GM18505 (cell line): ENCODE measurements around the gene PHACTR4.
"Not testable (repeated sequence)": the region's sequence is repeated elsewhere in the genome, so short reads cannot be mapped to it uniquely, and the experiment has no call there.

Experiments used
- ATAC-seq: cut with Tn5 transposase; IDR thresholded peaks from one replicate; pipeline ENCODE4 v1.9.1; 2021; ENCODE audit not compliant: unreplicated experiment
- POLR2A ChIP-seq: IDR thresholded peaks from 4 replicates; pipeline ENCODE4 v1.6.1; 2011; ENCODE audit warnings: borderline replicate concordance; ENCODE audit not compliant: insufficient read depth, insufficient read length; ENCODE audit errors: extremely low read depth

PHACTR4 gene

GRCh38 chr1:28428990-28429520 is 59.5 kb downstream of the PHACTR4 start:
- TF ChIP-seq POLR2A = no peak

DNA sequence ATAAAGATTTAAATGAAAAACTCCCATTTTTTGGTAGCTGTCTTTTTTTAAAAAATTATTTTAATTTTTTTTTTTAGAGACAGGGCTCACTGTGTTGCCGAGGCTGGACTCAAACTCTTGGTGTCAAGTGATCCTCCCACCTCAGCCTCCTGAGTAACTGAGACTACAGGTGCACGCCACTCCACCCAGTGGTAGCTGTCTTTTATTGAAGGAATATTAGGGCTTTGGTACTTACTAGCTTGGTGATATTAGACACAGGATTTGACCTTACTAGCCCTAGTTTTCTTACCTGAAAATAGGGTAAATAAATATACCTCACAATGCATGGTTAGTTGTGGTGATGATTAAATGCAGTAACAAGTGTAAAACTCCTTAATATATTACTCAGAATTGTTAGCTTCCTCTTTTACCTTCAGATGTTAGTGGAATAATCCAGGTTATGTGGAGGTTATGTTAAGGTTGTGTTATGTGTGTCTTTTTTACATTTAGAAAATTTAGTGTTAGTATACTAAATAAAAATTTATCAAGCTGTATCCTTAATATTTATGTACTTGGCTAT is 66.8 kb downstream of the PHACTR4 start:
- no peak for ATAC-seq
- no peak for TF ChIP-seq POLR2A

More at GRCh38 chr1:28428990-28429520, 59.5 kb downstream of the PHACTR4 start:
- no peak for ATAC-seq

GRCh38 chr1:28437264-28437923 is 67.9 kb downstream of the PHACTR4 start:
- no peak for ATAC-seq
- TF ChIP-seq POLR2A = no peak

GRCh38 chr1:28437924-28438699 is 68.6 kb downstream of the PHACTR4 start:
- TF ChIP-seq POLR2A = no peak
- no peak for ATAC-seq

DNA sequence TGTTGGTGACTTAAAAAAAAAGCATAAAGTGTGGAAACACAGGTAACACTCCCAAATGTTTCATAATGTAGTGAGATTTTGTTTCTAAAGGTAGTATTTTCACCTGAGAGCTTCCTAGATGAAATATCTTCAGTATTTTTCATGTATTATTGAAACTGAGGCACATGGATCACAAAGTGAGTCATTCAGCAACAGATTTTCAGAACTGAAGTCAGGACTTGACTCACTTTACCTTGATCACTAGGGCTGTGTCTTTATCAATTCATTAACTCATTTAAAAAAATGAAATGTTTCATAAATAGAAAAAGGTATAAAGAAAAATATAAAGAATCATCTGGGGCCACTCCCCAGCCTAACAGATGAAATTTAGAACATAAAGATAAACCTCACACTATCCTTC is 69.8 kb downstream of the PHACTR4 start:
- ATAC-seq = no peak
- TF ChIP-seq POLR2A = no peak

GRCh38 chr1:28441674-28442073 is 72.1 kb downstream of the PHACTR4 start:
- TF ChIP-seq POLR2A = no peak
- ATAC-seq = no peak

GRCh38 chr1:28443550-28443949 is 74.0 kb downstream of the PHACTR4 start:
- no peak for ATAC-seq
- no peak for TF ChIP-seq POLR2A

DNA sequence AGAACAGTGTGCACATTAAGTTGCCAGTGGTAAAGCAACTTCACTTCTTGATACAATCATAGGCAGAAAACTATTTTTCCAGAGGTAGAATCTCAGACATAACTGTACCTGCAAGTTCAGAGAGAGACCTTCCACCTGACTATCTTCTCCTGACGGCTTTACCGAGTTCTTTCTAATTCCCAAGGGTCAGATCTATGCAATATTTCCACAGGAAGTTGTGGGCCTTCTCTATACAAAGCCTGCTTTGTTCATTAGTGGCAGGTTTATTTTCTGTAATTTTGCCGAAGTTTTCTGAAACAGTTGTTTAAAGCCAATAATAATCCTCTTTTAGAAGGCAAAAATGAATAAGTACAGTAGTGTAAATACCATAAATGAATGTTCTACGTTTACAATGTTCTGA is 78.1 kb downstream of the PHACTR4 start:
- TF ChIP-seq POLR2A = no peak
- ATAC-seq = no peak

DNA sequence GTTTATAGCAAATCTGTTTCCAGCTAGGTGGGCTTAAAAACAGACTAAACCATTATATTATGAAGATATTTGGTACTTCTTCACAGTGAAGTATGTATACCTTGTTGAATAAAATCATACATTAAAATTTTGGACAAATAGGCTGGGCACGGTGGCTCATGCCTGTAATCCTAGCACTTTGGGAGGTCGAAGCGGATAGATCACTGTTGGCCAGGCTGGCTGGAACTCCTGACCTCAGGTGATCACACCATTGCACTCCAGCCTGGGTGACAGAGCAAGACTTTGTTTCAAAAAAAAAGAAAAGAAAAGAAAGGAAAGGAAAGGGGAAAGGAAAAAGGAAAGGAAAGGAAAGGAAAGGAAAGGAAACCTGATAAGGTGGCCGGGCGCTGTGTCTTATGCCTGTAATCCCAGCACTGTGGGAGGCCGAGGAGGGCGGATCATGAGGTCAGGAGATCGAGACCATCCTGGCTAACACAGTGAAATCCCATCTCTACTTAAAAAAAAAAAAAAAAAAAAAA is 78.6 kb downstream of the PHACTR4 start:
- ATAC-seq = not testable (repeated sequence)

DNA sequence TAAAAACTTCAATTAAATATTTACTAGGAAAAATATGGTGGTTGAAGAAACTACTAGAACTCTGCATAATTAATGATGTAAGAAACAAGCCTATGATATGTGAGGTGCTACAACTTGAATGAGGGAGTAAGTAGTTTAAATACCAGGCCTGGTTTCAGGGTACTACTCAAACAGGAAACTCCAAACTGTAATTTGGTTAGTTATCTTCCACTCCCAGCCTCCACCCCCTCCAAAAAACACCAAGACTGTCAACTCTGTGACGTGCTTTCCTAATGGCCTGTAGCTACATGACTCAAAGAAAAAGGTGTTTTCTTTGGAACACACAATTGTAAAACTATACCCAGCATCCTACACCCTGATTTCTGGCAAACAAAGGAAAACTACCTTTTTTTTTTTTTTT is 80.4 kb downstream of the PHACTR4 start:
- no peak for ATAC-seq

DNA sequence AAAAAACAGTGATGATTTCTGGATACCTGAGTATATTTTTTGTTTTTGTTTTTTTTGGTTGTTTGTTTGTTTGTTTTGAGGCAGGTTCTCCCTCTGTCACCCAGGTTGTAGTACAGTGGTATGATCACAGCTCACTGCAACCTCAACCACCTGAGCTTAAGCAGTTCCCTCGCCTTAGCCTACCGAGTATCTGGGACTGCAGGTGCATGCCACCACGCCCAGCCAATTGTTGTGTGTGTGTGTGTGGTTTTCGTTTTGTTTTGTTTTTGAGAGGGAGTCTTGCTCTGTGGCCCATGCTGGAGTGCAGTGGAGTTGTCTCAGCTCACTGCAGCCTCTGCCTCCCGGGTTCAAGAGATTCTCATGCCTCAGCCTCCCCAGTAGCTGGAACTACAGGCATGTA is 81.0 kb downstream of the PHACTR4 start:
- no peak for ATAC-seq
- TF ChIP-seq POLR2A = no peak

More for the DNA sequence above, 80.4 kb downstream of the PHACTR4 start:
- no peak for TF ChIP-seq POLR2A

DNA sequence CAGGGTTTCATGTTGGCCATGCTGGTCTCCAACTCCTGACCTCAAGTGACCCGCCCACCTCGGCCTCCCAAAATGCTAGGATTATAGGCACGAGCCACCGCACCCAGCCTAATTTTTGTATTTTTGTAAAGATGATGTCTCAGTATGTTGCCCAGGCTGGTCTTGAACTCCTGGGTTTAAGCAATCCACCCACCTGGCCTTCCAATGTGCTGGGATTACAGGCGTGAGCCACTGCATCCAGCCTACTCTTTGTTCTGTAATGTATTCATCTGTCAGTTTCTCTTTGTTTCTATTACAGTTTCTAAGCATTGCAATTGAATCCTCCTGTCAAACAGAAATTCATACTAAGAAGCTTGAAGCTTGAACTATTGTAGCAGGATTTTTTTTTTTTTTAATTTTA is 81.5 kb downstream of the PHACTR4 start:
- no peak for TF ChIP-seq POLR2A
- ATAC-seq = no peak

GRCh38 chr1:28456078-28456477 is 86.5 kb downstream of the PHACTR4 start:
- no peak for TF ChIP-seq POLR2A
- no peak for ATAC-seq
